ENCODE measurements around the gene TPR.

TPR gene

DNA sequence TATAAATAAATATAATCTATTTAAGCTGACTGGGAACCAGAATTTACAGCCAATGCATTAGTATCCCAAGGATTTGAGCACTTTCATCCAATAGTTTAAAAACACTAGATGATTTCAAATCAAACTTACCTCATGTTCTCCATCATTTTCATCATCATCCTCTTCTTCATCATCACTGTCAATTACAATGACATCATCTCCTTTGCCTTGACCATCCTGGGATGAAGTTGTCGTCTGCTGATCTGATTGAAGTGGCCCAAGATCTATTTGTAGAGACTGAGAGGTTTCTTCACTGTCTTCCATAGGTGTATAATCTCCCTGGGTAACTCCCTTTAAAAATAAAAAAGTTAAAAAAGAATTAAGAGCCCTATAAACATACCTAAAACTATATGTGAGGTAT lies 47.7 kb downstream of the TPR start:
- no peak for DNase-seq (ENCODE audit: low spot score)

DNA sequence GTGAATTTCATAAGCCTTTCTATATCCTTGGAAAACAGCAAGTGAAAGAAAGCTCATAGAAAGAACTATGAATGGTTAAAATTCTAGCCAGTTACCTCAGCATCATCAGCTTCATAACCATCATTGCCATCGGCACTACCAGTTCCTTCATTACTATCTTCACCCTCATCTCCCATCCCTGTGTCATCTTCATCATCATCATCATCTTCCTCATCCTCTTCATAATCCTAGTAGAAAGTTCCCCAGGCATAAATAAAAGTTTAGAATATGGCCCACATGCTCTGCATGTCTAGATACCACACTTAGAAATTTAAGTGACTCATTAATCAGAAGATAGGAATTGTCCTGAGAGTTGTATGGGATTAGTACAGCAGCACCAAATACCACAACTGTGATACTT lies 49.0 kb downstream of the TPR start:
- DNase-seq (ENCODE audit: low spot score): no peak

DNA sequence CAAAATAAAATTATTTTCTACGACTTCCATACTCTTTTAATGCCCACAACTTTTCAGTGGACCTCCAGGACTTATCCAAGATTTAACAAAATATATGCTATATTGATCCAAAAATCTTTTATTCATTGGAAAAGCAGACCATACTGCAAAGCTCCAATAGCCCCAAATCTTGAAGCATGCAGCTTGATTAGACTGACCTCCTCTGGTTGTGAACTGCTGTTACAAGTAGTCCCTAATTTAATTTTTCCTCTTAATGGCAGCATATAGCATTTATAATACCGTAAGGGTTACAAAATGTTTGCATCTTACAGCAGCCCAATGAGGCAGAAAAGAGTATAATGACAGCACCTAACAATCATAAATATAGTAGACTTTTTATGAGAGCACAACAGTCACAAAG lies 49.8 kb downstream of the TPR start:
- no peak for DNase-seq (ENCODE audit: low spot score)

DNA sequence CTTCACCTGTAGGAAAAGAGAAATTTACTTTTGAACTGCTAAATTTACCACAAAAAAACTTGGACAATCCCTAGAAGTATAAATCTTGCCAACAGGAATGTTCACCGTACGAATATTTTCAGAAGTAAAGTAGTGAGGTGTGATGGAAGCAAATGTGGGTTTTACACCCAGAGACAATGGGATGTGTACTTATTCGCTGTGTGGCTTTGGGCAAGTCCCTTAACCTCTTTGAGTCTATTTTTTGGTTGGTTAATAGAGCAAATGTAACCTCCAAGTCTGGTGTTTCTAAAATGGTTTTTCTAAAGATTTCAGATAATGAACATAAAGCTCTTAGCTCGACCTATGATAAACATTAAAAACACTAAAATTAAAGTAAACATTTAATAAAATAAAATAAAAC lies 51.2 kb downstream of the TPR start:
- DNase-seq (ENCODE audit: low spot score): no peak

- DNase-seq (ENCODE audit: low spot score): no peak
These were observed 59.5 kb downstream of the TPR start for GRCh38 chr1:186315570-186315969.

GRCh38 chr1:186311375-186312051 lies 63.5 kb downstream of the TPR start:
- no peak for DNase-seq (ENCODE audit: low spot score)

- no peak for DNase-seq (ENCODE audit: low spot score)
These were observed 64.7 kb downstream of the TPR start for GRCh38 chr1:186310307-186310706.

DNA sequence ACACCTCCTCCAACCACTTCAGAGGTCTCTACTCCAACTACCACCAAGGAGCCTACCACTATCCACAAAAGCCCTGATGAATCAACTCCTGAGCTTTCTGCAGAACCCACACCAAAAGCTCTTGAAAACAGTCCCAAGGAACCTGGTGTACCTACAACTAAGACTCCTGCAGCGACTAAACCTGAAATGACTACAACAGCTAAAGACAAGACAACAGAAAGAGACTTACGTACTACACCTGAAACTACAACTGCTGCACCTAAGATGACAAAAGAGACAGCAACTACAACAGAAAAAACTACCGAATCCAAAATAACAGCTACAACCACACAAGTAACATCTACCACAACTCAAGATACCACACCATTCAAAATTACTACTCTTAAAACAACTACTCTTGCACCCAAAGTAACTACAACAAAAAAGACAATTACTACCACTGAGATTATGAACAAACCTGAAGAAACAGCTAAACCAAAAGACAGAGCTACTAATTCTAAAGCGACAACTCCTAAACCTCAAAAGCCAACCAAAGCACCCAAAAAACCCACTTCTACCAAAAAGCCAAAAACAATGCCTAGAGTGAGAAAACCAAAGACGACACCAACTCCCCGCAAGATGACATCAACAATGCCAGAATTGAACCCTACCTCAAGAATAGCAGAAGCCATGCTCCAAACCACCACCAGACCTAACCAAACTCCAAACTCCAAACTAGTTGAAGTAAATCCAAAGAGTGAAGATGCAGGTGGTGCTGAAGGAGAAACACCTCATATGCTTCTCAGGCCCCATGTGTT lies 66.6 kb downstream of the TPR start:
- no peak for DNase-seq (ENCODE audit: low spot score)

GRCh38 chr1:186307445-186307844 lies 67.6 kb downstream of the TPR start:
- no peak for DNase-seq (ENCODE audit: low spot score)

DNA sequence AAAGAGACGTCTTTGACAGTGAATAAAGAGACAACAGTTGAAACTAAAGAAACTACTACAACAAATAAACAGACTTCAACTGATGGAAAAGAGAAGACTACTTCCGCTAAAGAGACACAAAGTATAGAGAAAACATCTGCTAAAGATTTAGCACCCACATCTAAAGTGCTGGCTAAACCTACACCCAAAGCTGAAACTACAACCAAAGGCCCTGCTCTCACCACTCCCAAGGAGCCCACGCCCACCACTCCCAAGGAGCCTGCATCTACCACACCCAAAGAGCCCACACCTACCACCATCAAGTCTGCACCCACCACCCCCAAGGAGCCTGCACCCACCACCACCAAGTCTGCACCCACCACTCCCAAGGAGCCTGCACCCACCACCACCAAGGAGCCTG lies 68.5 kb downstream of the TPR start:
- DNase-seq (ENCODE audit: low spot score): no peak

DNA sequence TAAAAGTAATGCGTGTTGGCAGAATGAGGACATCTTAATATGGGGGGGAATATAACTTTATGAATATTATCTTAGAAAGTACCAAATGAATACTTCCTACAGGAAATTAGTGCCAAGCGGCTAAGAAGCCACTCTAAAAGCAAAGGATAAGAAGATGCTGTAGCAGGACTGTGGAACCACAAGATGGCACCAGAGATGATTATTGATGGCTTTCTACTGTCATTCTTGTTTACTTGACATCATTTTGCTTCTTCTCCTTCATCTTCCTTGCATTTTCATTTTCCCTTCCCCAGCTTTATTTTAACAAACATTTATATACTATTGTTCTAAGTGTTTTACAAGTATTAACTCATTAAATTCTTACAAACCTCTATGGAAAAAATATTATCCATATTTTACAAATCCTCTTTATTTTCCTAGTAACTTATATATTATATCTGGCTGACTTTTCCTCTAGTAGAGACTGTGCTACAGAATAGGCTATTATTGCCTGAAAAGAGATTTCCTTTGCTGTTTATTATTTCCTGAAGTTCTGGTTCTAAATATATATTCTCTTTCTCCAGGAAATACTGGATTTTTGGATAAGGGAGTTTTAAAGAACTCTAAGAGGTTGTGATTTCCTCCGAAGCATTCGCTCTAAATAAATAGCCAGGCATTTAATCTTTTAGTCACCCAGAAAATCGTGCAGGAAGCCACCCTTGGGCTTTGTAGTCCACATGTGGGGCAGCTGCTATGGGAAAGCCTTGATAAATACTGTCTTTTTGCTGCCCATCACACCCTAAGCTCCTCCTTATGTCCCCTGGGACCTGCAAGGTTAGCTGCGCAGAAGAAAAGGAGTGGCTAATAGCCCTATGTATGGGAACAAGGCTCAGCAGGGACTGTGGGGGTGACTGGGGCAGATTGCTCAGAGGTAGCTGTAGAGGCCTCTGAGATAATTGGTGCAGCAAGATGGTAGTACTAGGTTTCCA lies 69.8 kb downstream of the TPR start:
- no peak for DNase-seq (ENCODE audit: low spot score)

- no peak for DNase-seq (ENCODE audit: low spot score)
These were observed 71.1 kb downstream of the TPR start for GRCh38 chr1:186303911-186304310.

DNA sequence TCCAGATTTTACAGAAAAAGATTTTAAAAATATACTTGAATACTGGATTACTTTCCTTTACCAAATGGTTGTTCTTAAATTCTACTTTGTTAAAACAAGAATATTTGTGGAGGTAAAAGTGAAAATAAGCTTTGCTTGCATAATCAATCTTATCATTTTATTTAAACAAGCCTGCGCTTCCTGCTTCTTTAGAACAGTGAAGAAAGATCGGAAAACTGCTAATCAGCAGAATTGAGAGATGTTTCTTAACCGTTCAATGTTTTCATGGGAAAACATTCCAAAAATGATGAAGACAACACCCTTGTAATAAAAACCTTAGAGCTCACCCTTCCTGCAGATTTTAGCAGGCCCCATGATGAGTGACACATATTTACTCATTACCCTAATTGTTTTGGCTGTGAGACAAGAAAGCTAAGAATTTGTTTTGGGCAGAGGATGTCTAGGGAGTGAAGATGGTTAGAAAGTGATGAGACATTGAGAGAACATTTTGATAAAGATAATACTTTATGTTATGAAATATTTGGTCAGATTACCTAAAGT lies 72.6 kb downstream of the TPR start:
- no peak for DNase-seq (ENCODE audit: low spot score)

GRCh38 chr1:186301448-186301847 lies 73.6 kb downstream of the TPR start:
- DNase-seq (ENCODE audit: low spot score): no peak

GRCh38 chr1:186300056-186300455 lies 75.0 kb downstream of the TPR start:
- DNase-seq (ENCODE audit: low spot score): no peak

DNA sequence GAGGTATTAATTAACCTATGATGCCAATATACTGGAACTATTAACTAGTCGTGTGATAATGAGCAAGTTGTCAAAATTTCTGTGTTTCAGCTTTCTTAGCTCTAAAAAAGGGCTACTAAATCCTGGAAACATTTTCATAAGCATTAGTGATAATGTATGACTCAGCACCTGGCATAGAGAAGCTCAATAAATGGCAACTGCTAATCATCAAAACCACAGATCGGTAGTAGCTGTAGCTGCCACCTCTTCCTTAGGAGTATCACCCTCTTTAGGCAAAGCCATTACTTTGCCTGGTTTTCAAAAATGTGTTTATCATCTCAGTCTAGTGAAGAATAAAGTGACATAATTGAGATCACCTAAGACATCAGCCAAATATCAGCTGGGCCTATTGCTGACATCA lies 75.5 kb downstream of the TPR start:
- no peak for DNase-seq (ENCODE audit: low spot score)

DNA sequence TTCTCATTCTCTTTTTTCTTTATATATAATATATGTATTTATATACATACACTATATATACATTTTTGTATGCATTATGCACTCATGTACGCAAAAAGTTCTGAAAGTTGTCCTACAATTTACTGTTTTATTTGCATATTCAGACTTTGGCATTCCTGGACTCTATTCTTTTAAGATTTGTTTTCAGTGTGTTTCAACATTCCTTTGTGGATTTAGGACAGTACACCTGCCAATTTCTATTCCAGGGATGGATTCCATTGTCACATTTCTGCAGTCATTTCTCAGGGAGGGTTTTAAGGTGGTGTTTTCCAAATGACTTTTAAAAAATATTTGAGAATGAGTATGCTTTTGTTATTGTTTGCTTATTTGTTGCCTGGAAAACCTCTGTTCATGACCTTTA lies 76.2 kb downstream of the TPR start:
- no peak for DNase-seq (ENCODE audit: low spot score)

- DNase-seq (ENCODE audit: low spot score): no peak
These were observed 77.5 kb downstream of the TPR start for GRCh38 chr1:186297439-186298045.

- no peak for DNase-seq (ENCODE audit: low spot score)
These were observed 79.1 kb downstream of the TPR start, which contains the start of gene PRG4 for GRCh38 chr1:186295980-186296379. PRG4 (plus strand) TSS chr1:186296279.

DNA sequence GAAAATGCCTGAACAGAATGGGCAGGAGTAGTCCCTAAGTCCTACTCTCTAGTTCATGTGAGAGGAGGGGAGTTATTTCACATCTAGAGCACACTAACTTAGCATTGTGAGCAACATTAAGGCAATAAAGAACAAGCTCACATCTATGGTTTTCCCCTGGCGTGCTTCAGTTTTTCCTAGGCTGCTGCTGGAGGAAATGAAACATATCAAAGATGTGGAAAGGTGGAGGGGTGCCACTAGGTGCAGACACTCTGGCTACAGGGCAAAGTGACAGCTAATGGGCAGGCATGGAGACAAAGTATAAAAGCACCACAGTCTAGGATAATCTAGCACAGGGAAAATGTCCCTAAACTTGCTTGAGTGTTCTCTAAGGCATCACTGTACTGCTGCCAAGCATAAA lies 82.2 kb downstream of the TPR start:
- no peak for DNase-seq (ENCODE audit: low spot score)

DNA sequence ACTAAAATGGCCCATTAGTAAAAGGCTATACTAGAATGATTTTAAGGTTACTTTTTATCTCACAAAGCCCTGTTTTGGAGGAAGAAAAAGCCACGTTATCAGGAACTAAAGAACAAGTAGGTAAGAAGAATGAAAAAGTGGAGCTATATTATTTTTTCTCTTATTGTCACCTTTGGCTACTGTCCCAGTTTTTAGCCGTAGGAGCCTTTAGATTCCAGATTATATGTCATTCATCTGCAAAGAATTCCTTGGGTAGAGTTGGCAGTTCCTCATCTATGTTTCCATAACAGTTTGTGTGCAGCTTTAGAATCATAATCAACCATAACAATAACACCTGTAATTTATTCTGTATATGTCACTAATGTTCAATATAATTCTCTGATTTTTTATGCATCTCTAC lies 83.8 kb downstream of the TPR start:
- DNase-seq (ENCODE audit: low spot score): no peak

All from ecto neural progenitor cell (in vitro differentiated cells).